Right hindlimb (tissue), 1 donor: ENCODE measurements around the gene SLC6A13.
"Not testable (repeated sequence)": the region's sequence is repeated elsewhere in the genome, so short reads cannot be mapped to it uniquely, and the experiment has no call there.

Experiments
- DNase-seq: peaks from one replicate; pipeline ENCODE4 v3.0.0-alpha.2; 2018

The SLC6A13 gene

GRCh38 chr12:232731-233614, 29.7 kb downstream of the SLC6A13 start:
- peak; percentile 61 for DNase-seq

GRCh38 chr12:230925-231671, 31.5 kb downstream of the SLC6A13 start:
- DNase-seq, result no peak

GRCh38 chr12:229441-230191, 33.0 kb downstream of the SLC6A13 start:
- no peak for DNase-seq

GRCh38 chr12:228846-229200, 33.8 kb downstream of the SLC6A13 start:
- no peak for DNase-seq

GRCh38 chr12:227923-228845, 34.5 kb downstream of the SLC6A13 start:
- DNase-seq, result no peak

- no peak for DNase-seq
Measured at GRCh38 chr12:227286-227915, 35.2 kb downstream of the SLC6A13 start.

GRCh38 chr12:226401-226800, 36.2 kb downstream of the SLC6A13 start:
- DNase-seq, result no peak

- no peak for DNase-seq
Measured at GRCh38 chr12:225012-225411, 37.6 kb downstream of the SLC6A13 start.

GRCh38 chr12:224330-224729, 38.3 kb downstream of the SLC6A13 start:
- no peak for DNase-seq

GRCh38 chr12:223841-224240, 38.8 kb downstream of the SLC6A13 start:
- DNase-seq, result no peak

- no peak for DNase-seq
Measured at GRCh38 chr12:221736-222135, 40.9 kb downstream of the SLC6A13 start.

- DNase-seq, result no peak
Measured at GRCh38 chr12:220946-221550, 41.6 kb downstream of the SLC6A13 start.

GRCh38 chr12:220491-220890, 42.1 kb downstream of the SLC6A13 start:
- no peak for DNase-seq

- DNase-seq, result peak; percentile 47
Measured at GRCh38 chr12:219891-220352, 42.7 kb downstream of the SLC6A13 start.

- no peak for DNase-seq
Measured at GRCh38 chr12:218728-219590, 43.7 kb downstream of the SLC6A13 start.

- DNase-seq, result no peak
Measured at GRCh38 chr12:218221-218620, 44.4 kb downstream of the SLC6A13 start.

GRCh38 chr12:217029-217428, 45.6 kb downstream of the SLC6A13 start:
- DNase-seq, result not testable (repeated sequence)

GRCh38 chr12:215116-215515, 47.5 kb downstream of the SLC6A13 start:
- no peak for DNase-seq

GRCh38 chr12:214003-214741, 48.5 kb downstream of the SLC6A13 start, which contains the start of gene SLC6A12:
SLC6A12 (minus strand) TSS chr12:214157; CDS start chr12:209986, 4,171 bp downstream.
- DNase-seq, result no peak
